A673 (cell line): ENCODE measurements around the gene HOXA13. TPM values are rescaled to one million over a fixed set of nuclear protein-coding genes. Genes with fewer than 3 reads are reported as not detected.

Experiments
- BruUV-seq: library from RNA; stranded (reverse); fragments of 400-500 nt; replicated peaks from 2 replicates; lab custom pipeline; 2021; lab: Mats Ljungman, UMichigan
- CTCF ChIA-PET: fragments of 300-600 bp; sonication (Branson Sonifier 250); formaldehyde crosslinking; loops from one replicate; lab custom pipeline; 2022; ENCODE audit warnings: antibody characterized with exemption; lab: Charles Lee
- POLR2A ChIA-PET: fragments of 300-600 bp; sonication (Branson Sonifier 250); formaldehyde crosslinking; loops from one replicate; lab custom pipeline; 2022; ENCODE audit warnings: antibody characterized with exemption; ENCODE audit not compliant: low non-redundant PET; lab: Charles Lee
- DNase-seq: peaks from one replicate; pipeline ENCODE4 v3.0.0-alpha.2; 2015; ENCODE audit warnings: low spot score
- H3K27ac ChIP-seq: fragments of 200-600 bp; sonication (generic); 2 replicates; pipeline ENCODE4 v1.5.1; 2016; ENCODE audit warnings: mixed run types, low read depth, mild to moderate bottlenecking, mixed read lengths, antibody characterized with exemption, low read length; ENCODE audit not compliant: poor library complexity, severe bottlenecking
- H3K27me3 ChIP-seq: fragments of 200-600 bp; sonication (generic); replicated peaks from 2 replicates; pipeline ENCODE4 v1.6.1; 2017; ENCODE audit warnings: mixed run types, low read depth, mild to moderate bottlenecking, mixed read lengths, antibody characterized with exemption, low read length; ENCODE audit not compliant: insufficient read depth, poor library complexity
- H3K36me3 ChIP-seq: fragments of 200-600 bp; sonication (generic); 2 replicates; pipeline ENCODE4 v1.6.1; 2016; ENCODE audit warnings: mixed run types, mild to moderate bottlenecking, mixed read lengths, antibody characterized with exemption, low read length; ENCODE audit not compliant: insufficient read depth, poor library complexity, severe bottlenecking
- H3K4me1 ChIP-seq: fragments of 200-600 bp; sonication (generic); 2 replicates; pipeline ENCODE4 v1.6.1; 2017; ENCODE audit warnings: mixed run types, mild to moderate bottlenecking, mixed read lengths, antibody characterized with exemption, low read length; ENCODE audit not compliant: insufficient read depth, poor library complexity, severe bottlenecking
- H3K4me3 ChIP-seq: fragments of 200-600 bp; sonication (generic); 2 replicates; pipeline ENCODE4 v1.5.1; 2016; ENCODE audit warnings: low read depth, mixed run types, mild to moderate bottlenecking, mixed read lengths, low read length; ENCODE audit not compliant: poor library complexity, severe bottlenecking
- H3K9me3 ChIP-seq: fragments of 200-600 bp; sonication (generic); 2 replicates; pipeline ENCODE4 v1.6.1; 2016; ENCODE audit warnings: mixed run types, low read depth, mild to moderate bottlenecking, mixed read lengths, antibody characterized with exemption, low read length; ENCODE audit not compliant: poor library complexity, severe bottlenecking
- CTCF ChIP-seq: fragments of 300-800, 200-600 bp; sonication (generic); conservative IDR thresholded peaks from 2 replicates; pipeline ENCODE4 v1.5.1; 2017; ENCODE audit warnings: low read depth, mild to moderate bottlenecking, antibody characterized with exemption, low read length, moderate library complexity, mixed read lengths
- EZH2 ChIP-seq: fragments of 200-600 bp; sonication (generic); IDR thresholded peaks from 2 replicates; pipeline ENCODE4 v1.6.1; 2017; ENCODE audit warnings: borderline replicate concordance, low read depth, mild to moderate bottlenecking, mixed read lengths, antibody characterized with exemption, low read length; ENCODE audit not compliant: poor library complexity, severe bottlenecking
- intact Hi-C: fragments of 100-400 bp; cut with micrococcal nuclease; formaldehyde crosslinking; loops from one replicate; pipeline ENCODE4 v1.10.0; 2022; ENCODE audit not compliant: unreplicated experiment
- total RNA-seq: library from RNA; stranded (reverse); gene quantifications from 2 replicates; pipeline ENCODE4 v1.2.3, GENCODE V29; 2021

The HOXA13 gene
- total RNA-seq, 1 experiment from 2014 or later: not detected

- ChIA-PET CTCF (no interaction called here), POLR2A (no interaction called here)
- intact Hi-C loops: no loop called here
- TF ChIP-seq EZH2 (no peak), CTCF (no peak)
- no peaks in the 10 kb centered on the region for H3K36me3 ChIP-seq
- BruUV-seq: no TSS peak
- no peaks in the 10 kb centered on the region for H3K4me1 ChIP-seq
- peak within 1 kb of the TSS; percentile 24 for H3K4me3 ChIP-seq
- peaks cover 99% of the 10 kb centered on the region for H3K27me3 ChIP-seq
- H3K27ac ChIP-seq: no peak within 1 kb of the TSS
- H3K9me3 ChIP-seq: no peaks in the 10 kb centered on the region
- DNase-seq: no peak
Measured at GRCh38 chr7:27185013-27185853, 14.7 kb downstream of the HOXA13 start, which contains the start of gene HOXA11. Gene HOXA11, minus strand, starts transcription at chr7:27185232. Its CDS starts 88 bp downstream, at chr7:27185144.

GRCh38 chr7:27184337-27185012, 15.4 kb downstream of the HOXA13 start:
- CTCF ChIA-PET: interaction anchor here (0.6 kb wide), 1 partner anchor 909 kb away, joined by 3 read pairs; no protein-coding TSS in a partner anchor

More at GRCh38 chr7:27184337-27185012, 15.4 kb downstream of the HOXA13 start:
- POLR2A ChIA-PET: no interaction called here
- Histone ChIP-seq H3K36me3 (no peaks in the 10 kb centered on the region), H3K4me1 (no peaks in the 10 kb centered on the region), H3K27ac (no peak overlapping the region), H3K4me3 (peak overlapping the region; percentile 24), H3K9me3 (no peaks in the 10 kb centered on the region), H3K27me3 (peaks cover 98% of the 10 kb centered on the region)
- intact Hi-C loops: no loop called here
- DNase-seq: no peak
- TF ChIP-seq EZH2 (peak; percentile 100), CTCF (no peak)
- BruUV-seq: no TSS peak
